GM04504 (cell line): ENCODE measurements around the gene KATNB1.

Experiments
- DNase-seq: peaks from one replicate; pipeline ENCODE4 v3.0.0-alpha.2; 2012; ENCODE audit warnings: low read depth

Gene KATNB1

DNA sequence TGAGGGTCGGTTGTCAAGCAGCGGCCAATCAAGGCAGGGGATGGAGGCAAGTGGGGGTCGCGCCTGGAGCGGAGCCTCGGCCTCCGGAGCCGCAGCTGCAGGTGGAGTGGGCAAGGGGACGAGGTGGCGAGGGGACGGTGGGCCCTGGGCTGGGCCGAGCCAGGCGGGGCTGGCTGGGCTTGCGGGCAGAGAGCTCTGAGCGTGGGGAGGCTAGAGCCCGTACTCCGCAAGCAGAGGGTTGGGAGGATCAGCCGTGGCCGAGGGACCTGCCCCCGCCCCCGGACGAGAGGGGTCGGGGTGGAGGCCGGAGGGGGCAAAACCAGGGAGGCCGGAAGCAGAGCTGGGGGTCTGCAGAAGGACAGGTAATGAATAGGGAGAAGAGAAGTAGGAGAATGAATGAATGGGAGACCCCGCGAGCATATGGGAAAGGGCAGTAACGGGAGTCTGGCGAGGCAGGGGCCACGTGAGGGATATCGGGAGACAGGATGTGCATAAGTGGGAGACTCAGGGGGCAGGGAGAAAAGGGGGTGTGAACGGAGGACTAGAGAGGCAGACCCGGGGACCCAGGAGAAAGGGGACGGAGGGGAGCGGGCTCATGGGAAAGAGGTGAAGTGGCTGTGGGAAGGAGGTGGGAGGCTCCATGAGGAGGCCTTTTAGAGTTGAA is at the start of gene KATNB1:
TSS of gene KATNB1 (plus strand) at position 16 of the 664 bp plus-strand sequence. CDS start 1,474 bp downstream, outside the sequence.
- DNase-seq = no peak

- no peak for DNase-seq
Measured at GRCh38 chr16:57686577-57686976, 49.0 kb upstream of the KATNB1 start.

DNA sequence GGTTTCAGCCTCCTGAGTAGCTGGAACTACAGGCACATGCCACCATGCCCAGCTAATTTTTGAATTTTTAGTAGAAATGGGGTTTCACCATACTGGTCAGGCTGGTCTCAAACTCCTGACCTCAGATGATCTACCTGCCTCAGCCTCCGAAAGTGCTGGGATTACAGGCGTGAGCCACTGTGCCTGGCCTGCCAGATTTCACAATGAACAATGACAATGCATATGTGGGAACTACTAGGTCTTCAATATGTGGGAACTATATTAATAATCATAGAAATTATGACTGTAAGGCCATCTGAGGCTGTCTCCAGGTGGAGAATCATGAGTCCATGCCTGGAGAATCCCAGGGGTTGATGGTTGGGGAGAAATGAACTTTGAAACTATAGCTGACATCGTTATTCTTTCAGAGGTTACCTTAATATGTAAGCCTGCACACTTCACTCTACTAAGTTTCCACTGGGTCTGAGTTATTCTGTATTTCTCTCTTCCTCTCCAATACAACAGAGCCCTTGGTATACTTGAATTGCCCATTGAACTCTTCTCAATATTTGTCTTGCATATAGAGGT is 48.1 kb upstream of the KATNB1 start:
- DNase-seq = no peak

- DNase-seq = no peak
Measured at GRCh38 chr16:57688487-57688986, 47.0 kb upstream of the KATNB1 start.

- DNase-seq = no peak
Measured at GRCh38 chr16:57688987-57689761, 46.4 kb upstream of the KATNB1 start.

GRCh38 chr16:57689762-57690558 is 45.6 kb upstream of the KATNB1 start:
- DNase-seq = no peak

- no peak for DNase-seq
Measured at GRCh38 chr16:57690782-57691471, 44.6 kb upstream of the KATNB1 start.

- DNase-seq = no peak
Measured at GRCh38 chr16:57692636-57693035, 42.9 kb upstream of the KATNB1 start.

DNA sequence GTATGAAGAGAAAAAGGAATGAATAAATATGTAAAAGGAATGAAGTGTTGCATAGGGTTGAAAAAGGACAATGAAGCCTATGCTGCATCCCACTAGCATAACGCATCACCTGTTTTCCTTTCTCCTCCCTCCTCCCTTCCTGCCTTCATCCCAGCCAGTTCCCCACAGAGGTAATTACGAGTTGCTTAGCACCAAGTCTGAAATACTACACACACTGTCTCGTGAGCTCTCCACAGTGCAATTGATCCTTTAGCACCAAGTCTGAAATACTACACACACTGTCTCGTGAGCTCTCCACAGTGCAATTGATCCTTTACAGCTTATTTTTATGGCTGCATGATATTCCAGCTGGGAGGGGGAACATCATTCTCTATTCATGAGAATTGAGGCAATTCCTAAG is 42.0 kb upstream of the KATNB1 start:
- DNase-seq = no peak

DNA sequence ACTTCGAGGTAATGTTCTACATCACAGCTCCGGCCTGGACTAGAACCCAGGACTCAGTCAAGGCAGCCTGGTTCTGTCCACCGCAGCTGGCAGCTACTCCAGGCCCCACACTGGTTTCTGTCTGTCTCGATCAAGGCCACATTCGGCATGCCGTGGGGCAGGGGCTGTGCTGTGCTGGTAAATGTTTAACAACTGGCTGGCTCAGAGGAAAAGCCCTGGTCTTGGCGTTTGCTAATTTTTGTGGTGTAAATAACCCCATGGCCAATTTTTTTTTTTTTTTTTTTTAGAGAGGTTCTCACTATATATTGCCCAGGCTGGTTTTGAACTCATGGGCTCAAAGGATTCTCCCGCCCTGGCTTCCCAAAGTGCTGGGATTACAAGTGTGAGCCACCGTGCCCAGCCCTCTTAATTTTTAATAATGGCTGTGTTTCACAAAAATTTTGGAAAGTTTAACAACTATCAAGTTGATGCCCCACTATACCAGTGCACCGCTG is 41.3 kb upstream of the KATNB1 start:
- DNase-seq = no peak

DNA sequence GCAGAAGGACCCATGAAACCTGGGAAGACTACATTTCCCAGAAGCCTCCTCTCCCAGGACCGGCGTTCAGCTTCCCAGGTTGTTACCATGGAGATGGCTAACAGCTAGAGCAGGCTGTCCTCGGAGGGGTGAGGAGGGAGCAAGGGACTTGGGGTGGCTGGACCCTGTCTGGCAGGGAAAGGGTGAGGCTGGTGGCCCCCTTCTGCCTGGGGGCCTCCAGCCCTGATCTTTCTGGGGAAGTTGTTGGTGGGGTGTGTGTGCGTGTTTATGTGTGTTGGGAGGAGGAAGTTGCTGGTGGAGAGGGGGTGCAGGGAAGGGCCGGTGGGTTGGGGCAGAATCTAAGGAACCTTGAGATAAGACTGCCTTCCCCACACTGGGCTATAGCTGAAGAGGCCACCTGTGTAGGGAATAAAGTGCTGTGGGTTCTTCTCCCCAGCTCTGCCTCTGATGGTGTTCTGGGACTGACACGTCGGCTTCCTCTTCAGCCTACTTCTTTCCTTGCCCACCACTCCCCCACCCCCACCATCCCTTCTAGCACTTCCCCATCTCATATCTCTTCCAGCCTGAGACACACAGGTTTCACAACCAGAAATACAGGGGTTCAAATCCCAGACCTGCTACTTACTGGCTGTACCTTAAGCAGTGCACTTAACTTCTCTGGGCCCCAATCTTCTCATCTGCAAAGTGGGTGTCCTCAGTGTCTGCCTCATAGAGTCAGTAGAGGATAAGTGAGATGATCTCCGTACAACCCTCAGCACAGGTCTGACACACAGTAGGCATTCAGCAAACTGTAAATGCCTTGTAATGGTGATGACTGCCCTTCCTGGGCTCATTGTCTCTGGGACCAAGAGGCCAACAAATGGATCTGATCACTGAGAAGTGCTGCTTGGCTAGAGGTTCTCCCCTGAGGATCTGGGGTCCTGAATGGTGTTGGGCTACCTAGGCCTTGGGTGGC is 40.6 kb upstream of the KATNB1 start, which contains the start of gene DRC7:
TSS of gene DRC7 (plus strand) at position 82 of the 955 bp plus-strand sequence. CDS start 3,144 bp downstream, outside the sequence.
- DNase-seq = peak; percentile 0

DNA sequence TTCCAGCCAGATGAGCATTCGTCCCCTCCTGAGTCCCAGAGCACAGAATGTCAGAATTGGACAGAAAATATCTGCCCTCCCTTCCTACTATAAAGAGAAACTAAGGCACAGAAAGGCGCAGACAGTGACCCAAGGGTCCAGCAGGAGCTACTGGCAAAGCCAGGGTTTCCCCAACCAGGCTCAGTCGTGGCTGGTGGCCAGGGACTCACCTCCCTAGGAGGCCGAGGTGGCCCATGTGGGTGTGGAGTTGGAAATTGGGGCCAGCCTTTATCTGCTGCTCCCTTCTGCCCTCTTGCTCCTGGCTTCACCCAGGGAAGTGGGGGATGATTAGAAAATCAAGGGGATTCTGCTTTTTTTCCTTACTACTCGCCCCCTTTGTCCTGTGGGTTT is 39.9 kb upstream of the KATNB1 start:
- no peak for DNase-seq

DNA sequence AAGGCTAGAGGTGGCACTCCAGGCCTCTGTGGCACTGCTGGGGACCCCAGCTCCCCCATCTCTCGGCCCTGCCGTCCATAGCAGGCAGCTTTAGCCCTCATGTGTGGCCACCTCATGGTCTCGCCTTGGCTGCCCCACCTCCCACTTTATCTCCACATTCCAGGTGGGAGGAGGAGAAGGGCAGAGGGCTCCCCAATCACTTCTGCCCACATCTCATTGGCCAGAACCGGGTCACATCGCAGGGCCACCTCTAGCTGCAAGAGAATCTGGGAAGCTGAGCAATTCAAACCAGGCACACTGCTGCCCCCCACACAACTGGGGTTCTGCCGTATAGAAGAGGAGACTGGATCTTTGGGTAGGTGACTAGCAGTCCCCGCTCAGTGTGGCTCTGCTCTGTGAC is 39.3 kb upstream of the KATNB1 start:
- no peak for DNase-seq

GRCh38 chr16:57697896-57698537 is 37.6 kb upstream of the KATNB1 start:
- DNase-seq = no peak

DNA sequence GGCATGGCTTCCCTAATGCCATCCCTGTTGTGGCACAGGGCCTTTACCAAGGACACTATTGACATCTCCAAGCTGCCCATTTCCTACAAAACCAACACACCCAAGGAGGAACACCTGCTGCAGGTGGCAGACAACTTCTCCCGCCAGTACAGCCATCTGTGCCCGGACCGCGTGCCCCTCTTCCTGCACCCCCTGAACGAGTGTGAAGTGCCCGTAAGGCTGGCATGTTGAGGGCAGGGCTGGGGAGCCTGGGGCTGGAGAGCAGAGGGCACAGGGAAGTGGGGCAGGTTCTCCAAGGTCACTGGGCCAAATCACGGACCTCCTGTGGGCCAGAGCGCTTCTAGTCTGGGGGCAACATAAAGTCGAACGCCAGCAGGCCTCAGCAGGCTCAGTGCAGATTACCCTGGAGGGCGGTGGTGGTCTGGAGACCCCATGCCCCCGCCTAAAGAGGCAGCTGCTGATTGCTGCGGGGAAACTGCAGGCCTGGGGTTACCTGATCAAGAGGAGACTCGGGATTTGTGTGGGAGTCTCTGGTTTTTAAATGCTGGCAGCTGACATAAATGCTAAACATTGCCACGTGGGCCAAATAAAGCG is 36.7 kb upstream of the KATNB1 start:
- DNase-seq = no peak

DNA sequence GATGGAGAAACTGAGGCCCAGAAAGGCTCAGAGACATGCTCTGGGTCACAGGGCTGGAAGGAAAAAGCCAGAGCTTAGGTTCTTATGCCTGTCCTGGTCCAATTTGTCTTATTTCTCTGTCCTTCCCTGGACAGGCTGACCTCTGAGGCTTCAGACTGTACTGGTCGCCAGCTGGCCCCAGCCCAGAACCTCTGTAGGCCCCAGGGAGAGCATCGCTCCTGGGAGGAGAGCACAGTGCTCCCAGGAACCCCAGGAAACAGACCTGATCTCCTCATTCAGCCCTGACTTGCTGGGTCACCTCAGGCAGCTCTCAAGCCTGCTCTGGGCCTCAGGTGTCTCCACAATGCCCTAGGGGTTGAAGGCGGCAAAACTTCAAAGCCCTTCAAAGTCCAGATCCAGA is 36.1 kb upstream of the KATNB1 start:
- no peak for DNase-seq

DNA sequence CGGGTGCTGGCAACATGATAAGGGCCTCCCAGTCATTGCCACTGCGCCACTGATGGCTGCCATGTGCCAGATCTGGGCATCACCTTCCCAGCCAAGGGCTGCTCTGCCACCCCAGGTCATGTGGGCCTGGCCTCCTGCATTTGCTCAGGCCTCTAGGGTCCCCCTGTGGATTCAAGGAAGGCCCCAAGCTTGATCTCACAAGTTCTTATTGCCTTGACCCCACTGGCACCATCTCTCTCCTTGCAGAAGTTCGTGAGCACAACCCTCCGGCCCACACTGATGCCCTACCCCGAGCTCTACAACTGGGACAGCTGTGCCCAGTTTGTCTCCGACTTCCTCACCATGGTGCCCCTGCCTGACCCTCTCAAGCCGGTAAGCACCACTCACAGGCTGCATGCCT is 35.7 kb upstream of the KATNB1 start:
- DNase-seq = no peak

- no peak for DNase-seq
Measured at GRCh38 chr16:57700781-57701551, 34.6 kb upstream of the KATNB1 start.
